HG03066 (cell line): ENCODE results near the gene LPO.

Experiments used
- ATAC-seq: cut with Tn5 transposase; IDR thresholded peaks from one replicate; pipeline ENCODE4 v1.9.1; 2021; ENCODE audit warnings: low read depth; ENCODE audit not compliant: unreplicated experiment

LPO gene

GRCh38 chr17:58253082-58253481, 14.7 kb downstream of the LPO start:
- ATAC-seq: no peak

- ATAC-seq: no peak
Measured at GRCh38 chr17:58254803-58255202, 16.4 kb downstream of the LPO start.

GRCh38 chr17:58262149-58262548, 23.8 kb downstream of the LPO start:
- ATAC-seq: no peak

GRCh38 chr17:58263773-58264172, 25.4 kb downstream of the LPO start:
- ATAC-seq: no peak

GRCh38 chr17:58264407-58265103, 26.2 kb downstream of the LPO start:
- ATAC-seq: no peak

- ATAC-seq: no peak
Measured at GRCh38 chr17:58265271-58265670, 26.9 kb downstream of the LPO start.

- no peak for ATAC-seq
Measured at GRCh38 chr17:58265902-58266875, 27.8 kb downstream of the LPO start.

GRCh38 chr17:58267347-58268324, 29.3 kb downstream of the LPO start:
- no peak for ATAC-seq

GRCh38 chr17:58268326-58268725, 29.9 kb downstream of the LPO start:
- ATAC-seq: no peak

- no peak for ATAC-seq
Measured at GRCh38 chr17:58268774-58269556, 30.6 kb downstream of the LPO start.

- ATAC-seq: no peak
Measured at GRCh38 chr17:58269557-58270291, 31.3 kb downstream of the LPO start.

GRCh38 chr17:58270476-58271215, 32.3 kb downstream of the LPO start:
- ATAC-seq: no peak

GRCh38 chr17:58271216-58271931, 33.0 kb downstream of the LPO start:
- ATAC-seq: no peak

- ATAC-seq: no peak
Measured at GRCh38 chr17:58272367-58273280, 34.2 kb downstream of the LPO start.

- no peak for ATAC-seq
Measured at GRCh38 chr17:58273453-58274104, 35.2 kb downstream of the LPO start.

- no peak for ATAC-seq
Measured at GRCh38 chr17:58275417-58275816, 37.0 kb downstream of the LPO start.
